A673 (cell line): ENCODE results near the gene TFF2.

Source experiments
- CTCF ChIP-seq: fragments of 300-800, 200-600 bp; sonication (generic); conservative IDR thresholded peaks from 2 replicates; pipeline ENCODE4 v1.5.1; 2017; ENCODE audit warnings: low read depth, mild to moderate bottlenecking, antibody characterized with exemption, low read length, moderate library complexity, mixed read lengths
- EZH2 ChIP-seq: fragments of 200-600 bp; sonication (generic); IDR thresholded peaks from 2 replicates; pipeline ENCODE4 v1.6.1; 2017; ENCODE audit warnings: borderline replicate concordance, low read depth, mild to moderate bottlenecking, mixed read lengths, antibody characterized with exemption, low read length; ENCODE audit not compliant: poor library complexity, severe bottlenecking

GRCh38 chr21:42383331-42383730 lies 32.5 kb upstream of the TFF2 start:
- TF ChIP-seq CTCF, result no peak
- TF ChIP-seq EZH2, result no peak
